GM12864 (cell line): ENCODE measurements around the gene CDC14B.

Experiments
- DNase-seq: peaks from one replicate; pipeline ENCODE4 v3.0.0-alpha.2; 2011; ENCODE audit warnings: low read depth
- H3K4me3 ChIP-seq: 2 replicates; pipeline ENCODE4 v1.5.1; 2011; ENCODE audit warnings: mild to moderate bottlenecking, low read depth, low read length, control low read depth
- TF ChIP-seq, protein P1 (sequence below): IDR thresholded peaks from 2 replicates; pipeline ENCODE4 v1.5.1; 2011; ENCODE audit warnings: low read depth, mild to moderate bottlenecking, moderate library complexity, low read length, control low read depth, inconsistent platforms; ENCODE audit errors: missing control alignments

The CDC14B gene

DNA sequence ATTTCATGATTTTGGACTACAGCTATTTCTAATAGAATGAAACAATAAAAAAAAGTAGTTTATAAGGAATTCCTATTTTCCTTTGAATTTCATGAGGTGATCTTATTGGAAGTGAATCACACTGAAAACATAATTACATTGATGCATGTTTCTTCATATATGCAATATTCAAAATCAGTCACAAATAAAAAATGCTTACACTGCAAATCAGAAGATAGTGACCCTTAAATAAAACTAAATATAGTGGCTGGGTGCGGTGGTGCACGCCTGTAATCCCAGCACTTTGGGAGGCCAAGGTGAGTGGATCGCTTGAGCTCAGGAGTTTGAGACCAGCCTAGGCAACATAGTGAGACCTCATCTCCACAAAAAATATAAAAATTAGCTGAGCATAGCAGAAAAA is 79.5 kb downstream of the CDC14B start:
- TF ChIP-seq, protein P1, sequence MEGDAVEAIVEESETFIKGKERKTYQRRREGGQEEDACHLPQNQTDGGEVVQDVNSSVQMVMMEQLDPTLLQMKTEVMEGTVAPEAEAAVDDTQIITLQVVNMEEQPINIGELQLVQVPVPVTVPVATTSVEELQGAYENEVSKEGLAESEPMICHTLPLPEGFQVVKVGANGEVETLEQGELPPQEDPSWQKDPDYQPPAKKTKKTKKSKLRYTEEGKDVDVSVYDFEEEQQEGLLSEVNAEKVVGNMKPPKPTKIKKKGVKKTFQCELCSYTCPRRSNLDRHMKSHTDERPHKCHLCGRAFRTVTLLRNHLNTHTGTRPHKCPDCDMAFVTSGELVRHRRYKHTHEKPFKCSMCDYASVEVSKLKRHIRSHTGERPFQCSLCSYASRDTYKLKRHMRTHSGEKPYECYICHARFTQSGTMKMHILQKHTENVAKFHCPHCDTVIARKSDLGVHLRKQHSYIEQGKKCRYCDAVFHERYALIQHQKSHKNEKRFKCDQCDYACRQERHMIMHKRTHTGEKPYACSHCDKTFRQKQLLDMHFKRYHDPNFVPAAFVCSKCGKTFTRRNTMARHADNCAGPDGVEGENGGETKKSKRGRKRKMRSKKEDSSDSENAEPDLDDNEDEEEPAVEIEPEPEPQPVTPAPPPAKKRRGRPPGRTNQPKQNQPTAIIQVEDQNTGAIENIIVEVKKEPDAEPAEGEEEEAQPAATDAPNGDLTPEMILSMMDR = no peak
- H3K4me3 ChIP-seq = no peak overlapping the region
- DNase-seq = no peak

DNA sequence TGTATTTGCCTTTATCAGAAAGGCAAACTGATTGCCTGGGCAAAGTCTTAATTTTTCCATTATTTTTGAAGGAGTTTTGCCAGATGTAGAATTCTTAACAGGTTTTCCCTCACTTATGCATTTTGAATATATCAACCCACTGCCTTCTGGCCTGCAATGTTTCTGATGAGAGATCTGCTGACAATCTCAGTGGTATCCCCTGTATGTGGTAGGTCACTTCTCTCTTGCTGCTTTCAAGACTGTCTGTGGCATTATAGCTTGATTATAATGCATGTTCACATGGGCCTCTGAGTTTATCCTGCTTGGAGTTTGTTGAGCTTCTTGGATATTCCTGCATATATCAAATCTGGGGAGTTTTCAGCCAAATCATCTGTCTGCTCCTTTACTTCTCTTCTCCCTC is 87.5 kb downstream of the CDC14B start:
- TF ChIP-seq, protein P1 = no peak
- H3K4me3 ChIP-seq = no peak overlapping the region
- DNase-seq = no peak

DNA sequence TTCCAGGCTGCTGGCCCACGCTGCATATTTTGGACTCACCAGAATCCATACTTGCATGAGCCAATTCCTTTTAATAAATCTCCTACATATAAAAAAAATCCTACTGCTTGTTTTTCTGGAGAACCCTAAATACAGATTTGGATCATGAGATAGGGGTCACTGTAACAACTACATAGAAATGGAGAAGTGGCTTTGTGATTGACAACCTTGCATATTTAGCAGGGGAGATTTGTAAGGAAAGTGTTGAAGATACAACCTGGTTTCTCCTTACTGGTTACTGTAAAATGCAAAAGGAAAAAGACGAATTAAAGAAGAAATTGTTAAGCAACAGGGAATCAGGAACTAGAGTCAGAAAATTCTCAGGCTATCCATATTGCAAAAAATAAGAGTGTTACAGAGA is 94.9 kb downstream of the CDC14B start:
- DNase-seq = no peak
- TF ChIP-seq, protein P1 = no peak
- no peak overlapping the region for H3K4me3 ChIP-seq

DNA sequence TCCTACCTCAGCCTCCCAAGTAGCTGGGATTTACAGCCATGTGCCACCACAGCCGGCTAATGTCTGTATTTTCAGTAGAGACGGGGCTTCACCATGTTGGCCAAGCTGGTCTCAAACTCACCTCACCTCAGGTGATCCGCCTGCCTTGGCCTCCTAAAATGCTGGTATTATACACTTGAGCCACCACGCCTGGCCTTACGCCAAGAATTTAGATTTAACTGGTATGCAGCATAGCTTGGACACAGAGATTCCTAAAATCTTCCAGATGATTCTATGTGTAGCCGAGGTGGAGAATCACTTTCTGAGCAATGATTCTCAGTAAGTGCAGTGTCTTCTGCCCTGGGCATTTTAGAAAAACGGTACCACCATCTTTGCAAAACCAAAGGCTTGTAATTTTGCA is 95.6 kb downstream of the CDC14B start:
- TF ChIP-seq, protein P1 = no peak
- H3K4me3 ChIP-seq = no peak overlapping the region
- DNase-seq = no peak

DNA sequence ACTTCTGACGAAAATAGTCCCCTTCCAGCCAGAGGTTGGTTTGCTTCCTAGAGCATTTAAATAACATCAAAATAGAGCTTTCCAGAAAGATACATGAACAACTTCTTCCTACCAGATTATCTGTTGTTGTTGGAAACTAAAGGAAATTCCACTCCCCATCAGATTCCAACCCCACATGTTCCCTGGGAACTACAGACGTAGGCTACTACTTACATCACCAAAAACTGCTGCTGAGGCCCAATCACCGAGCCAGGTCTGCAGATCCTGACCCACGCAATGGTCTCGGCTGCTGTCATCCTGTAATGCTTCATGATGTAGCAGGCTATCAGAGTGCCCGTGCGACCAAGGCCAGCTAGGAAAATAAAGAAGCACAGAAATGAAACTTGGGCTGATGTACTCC is 96.3 kb downstream of the CDC14B start:
- TF ChIP-seq, protein P1 = no peak
- no peak overlapping the region for H3K4me3 ChIP-seq
- no peak for DNase-seq

DNA sequence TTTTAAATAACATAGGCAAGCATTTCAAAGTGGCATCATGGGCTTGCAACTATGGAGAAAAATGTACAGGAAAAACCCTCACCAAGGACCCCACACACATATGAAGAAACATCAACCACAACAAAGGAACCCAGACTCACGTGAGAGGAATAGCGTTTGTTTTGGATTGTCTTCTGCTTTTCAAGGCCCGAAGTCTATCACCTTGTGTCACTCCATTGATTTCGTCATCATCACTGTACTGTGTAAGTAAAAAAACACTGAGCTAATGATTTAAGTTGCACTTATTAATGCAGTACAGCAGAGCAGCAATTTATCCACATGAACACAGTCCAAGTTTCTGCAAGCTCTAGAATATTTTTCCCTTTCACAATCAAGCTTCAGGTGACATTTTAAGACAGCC is 97.3 kb downstream of the CDC14B start:
- TF ChIP-seq, protein P1 = no peak

DNA sequence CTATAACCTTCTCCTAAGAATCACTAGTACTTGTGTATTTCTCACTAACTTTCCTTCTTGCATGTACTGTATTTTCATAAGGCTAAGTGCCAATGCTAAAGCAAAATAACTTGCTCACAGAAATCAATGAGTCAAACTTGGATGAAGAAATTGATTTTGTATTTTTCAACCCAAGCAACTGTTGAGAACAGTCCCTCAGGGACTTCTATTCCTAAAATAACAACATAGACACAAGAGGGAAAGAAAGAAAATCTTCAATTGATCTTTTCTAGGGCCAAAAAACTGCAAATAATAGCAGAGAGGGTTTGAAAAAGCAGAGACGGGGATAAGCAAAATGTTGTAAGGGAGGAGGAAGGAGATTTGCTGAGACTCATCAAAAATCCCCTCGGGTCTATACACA is 99.9 kb downstream of the CDC14B start:
- TF ChIP-seq, protein P1 = no peak
- no peak for DNase-seq
- H3K4me3 ChIP-seq = no peak overlapping the region

More for the DNA sequence above, 97.3 kb downstream of the CDC14B start:
- no peak overlapping the region for H3K4me3 ChIP-seq
- DNase-seq = no peak
